ENCODE data around the gene RAB3GAP1. TPM values are rescaled to one million over a fixed set of nuclear protein-coding genes. Genes with fewer than 3 reads are reported as not detected.

The RAB3GAP1 gene
- total RNA-seq, 1 experiment from 2014 or later: 32.0 TPM

GRCh38 chr2:135093193-135093592 lies 41.1 kb downstream of the RAB3GAP1 start:
- H3K9me3 Mint-ChIP-seq: peaks cover 9% of the 10 kb centered on the region in 2 experiments; a peak in 4 of 5 replicates
- Histone ChIP-seq H3T11ph (ENCODE audit: low read length) (no peak overlapping the region), H2BK12ac (ENCODE audit: insufficient read length, low read depth, low read length) (no peak overlapping the region), H4K8ac (replicated peaks; ENCODE audit: insufficient read length, low read depth, low read length) (no peak overlapping the region), H3K18ac (ENCODE audit: insufficient read length, low read depth, low read length) (no peak overlapping the region), H2BK15ac (ENCODE audit: low read depth, low read length) (no peak overlapping the region), H3K23ac (ENCODE audit: insufficient read length, low read depth, low read length) (no peak overlapping the region), H2BK20ac (ENCODE audit: low read depth, low read length, poor library complexity, severe bottlenecking) (no peak overlapping the region), H3K9me3 (ENCODE audit: control insufficient read depth, low read depth, low read length) (no peaks in the 10 kb centered on the region), H2BK5ac (ENCODE audit: insufficient read length, low read length) (no peak overlapping the region), H3K14ac (ENCODE audit: insufficient read depth, low read length) (no peak overlapping the region), H3K4ac (ENCODE audit: low read depth, low read length) (no peak overlapping the region), H4K5ac (ENCODE audit: insufficient read length, low read depth, low read length) (no peak overlapping the region), H3K9ac (ENCODE audit: extremely low read depth, insufficient read length, low read length) (no peak overlapping the region), H3K79me1 (ENCODE audit: insufficient read depth, low read depth, low read length, poor library complexity, severe bottlenecking) (no peaks in the 10 kb centered on the region), H3K27ac (ENCODE audit: insufficient read length, low read depth, low read length) (no peak overlapping the region), H3K79me2 (ENCODE audit: insufficient read depth, low read length) (no peaks in the 10 kb centered on the region), H3K4me2 (ENCODE audit: insufficient read depth, insufficient read length, low read length) (no peak overlapping the region), H4K91ac (ENCODE audit: insufficient read length, low read depth, low read length) (no peak overlapping the region), H3K56ac (ENCODE audit: insufficient read length, low read depth, low read length) (no peak overlapping the region), H2BK120ac (ENCODE audit: low read depth, low read length, poor library complexity, severe bottlenecking) (no peak overlapping the region), H3K4me1 (ENCODE audit: insufficient read depth, low read length) (no peaks in the 10 kb centered on the region), H3K23me2 (ENCODE audit: insufficient read length, low read depth, low read length, poor library complexity, severe bottlenecking) (no peaks in the 10 kb centered on the region), H2AK5ac (ENCODE audit: insufficient read length, low read length) (no peak overlapping the region), H4K20me1 (ENCODE audit: control insufficient read depth, insufficient read depth, insufficient read length) (no peaks in the 10 kb centered on the region), H2AFZ (ENCODE audit: low read length) (no peak overlapping the region), H3K27me3 (ENCODE audit: insufficient read depth, low read length) (no peaks in the 10 kb centered on the region)
- H3K36me3 Mint-ChIP-seq (ENCODE audit: insufficient read depth in 1 of 3, low read depth in 3 of 3): peaks cover 12 to 23% (median 21%) of the 10 kb centered on the region in 3 experiments
- no peak for TF ChIP-seq CTCF (conservative IDR thresholded peaks at IDR 0.05)
- H3K4me3 Mint-ChIP-seq: no peak overlapping the region
- no peaks in the 10 kb centered on the region for H3K4me1 Mint-ChIP-seq
- no peak overlapping the region for H3K27ac Mint-ChIP-seq
- DNase-seq: no peak
- H3K27me3 Mint-ChIP-seq (ENCODE audit: low read depth): no peaks in the 10 kb centered on the region

Measured in H9 (cell line).